Anterior cingulate cortex (tissue), 58 donors: ENCODE data around the gene TYW5.
A peak's percentile ranks its signal among the peaks of the same experiment; 100 is the strongest.
"Not testable (repeated sequence)": the region's sequence is repeated elsewhere in the genome, so short reads cannot be mapped to it uniquely, and the experiment has no call there.

Experiments used
- DNase-seq, 58 donors: peaks; one replicate each; lab custom pipeline; 2025; lab: John Stamatoyannopoulos, UW

TYW5 gene

GRCh38 chr2:199923924-199924323, 31.4 kb downstream of the TYW5 start:
- DNase-seq = no peak

GRCh38 chr2:199922856-199923255, 32.4 kb downstream of the TYW5 start:
- DNase-seq = peak in 7 of 58 donors; percentile 2 to 12 (median 6)

GRCh38 chr2:199916980-199917379, 38.3 kb downstream of the TYW5 start:
- DNase-seq = no peak

DNA sequence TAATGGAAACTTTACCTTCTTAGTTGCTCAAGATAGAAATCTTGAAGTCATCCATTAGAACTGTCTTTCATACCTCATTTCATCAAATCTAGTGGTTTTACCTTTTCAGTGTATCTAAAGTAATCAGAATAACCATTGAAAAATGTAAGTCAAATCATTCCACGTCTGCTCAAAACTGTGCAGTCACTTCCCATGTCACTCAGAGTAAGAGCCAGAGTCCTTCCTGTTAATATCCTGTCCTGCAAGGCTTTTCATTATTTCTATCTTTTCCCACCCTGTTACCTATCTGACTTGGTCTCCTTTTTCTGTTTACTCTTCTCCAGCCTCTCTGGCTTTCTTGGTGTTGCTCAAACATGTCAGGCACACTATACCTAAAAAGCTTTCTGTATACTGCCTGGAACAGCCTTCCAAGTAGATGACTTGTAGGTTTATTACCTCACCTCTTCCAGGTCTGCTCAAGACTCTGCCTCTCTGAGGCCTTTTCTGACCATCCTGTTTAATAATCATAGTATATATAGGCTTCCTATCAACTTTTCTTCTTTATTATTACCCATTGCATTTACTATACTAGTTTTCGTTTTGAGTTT, 40.8 kb downstream of the TYW5 start:
- no peak for DNase-seq

GRCh38 chr2:199912553-199913114, 42.7 kb downstream of the TYW5 start:
- DNase-seq = not testable (repeated sequence)

GRCh38 chr2:199911877-199912161, 43.5 kb downstream of the TYW5 start:
- peak in 3 of 58 donors; percentile 34 to 61 (median 48) for DNase-seq

DNA sequence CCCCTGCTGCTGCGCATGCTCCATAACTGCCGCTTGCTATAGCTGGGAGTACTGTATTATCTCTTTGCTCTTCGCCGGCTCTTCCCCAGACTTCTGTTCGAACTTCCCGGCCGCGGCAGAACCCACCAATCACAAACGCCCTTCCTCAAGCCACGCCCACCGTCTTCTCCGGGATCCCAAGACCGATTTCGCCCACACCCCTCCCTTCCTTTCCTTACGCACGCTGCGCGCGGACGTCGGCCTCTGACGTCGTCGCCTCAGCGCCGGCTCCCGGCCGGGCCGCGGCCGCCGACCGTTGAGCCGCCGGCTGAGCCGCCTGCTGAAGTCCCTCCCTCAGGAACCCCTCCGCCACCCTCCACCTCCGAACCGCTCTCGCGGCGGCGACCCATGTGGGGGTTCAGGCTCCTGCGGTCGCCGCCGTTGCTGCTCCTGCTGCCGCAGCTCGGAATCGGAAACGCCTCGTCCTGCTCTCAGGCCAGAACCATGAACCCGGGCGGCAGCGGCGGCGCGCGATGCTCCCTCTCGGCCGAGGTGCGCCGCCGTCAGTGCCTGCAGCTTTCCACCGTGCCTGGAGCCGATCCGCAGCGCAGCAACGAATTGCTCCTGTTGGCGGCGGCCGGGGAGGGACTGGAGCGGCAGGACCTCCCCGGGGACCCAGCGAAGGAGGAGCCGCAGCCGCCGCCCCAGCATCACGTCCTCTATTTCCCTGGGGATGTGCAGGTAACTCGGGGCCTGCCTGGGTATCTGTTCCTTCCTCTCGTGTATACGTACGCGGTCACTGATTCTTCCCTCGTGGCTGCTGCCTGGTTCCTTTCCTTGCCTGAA, 44.0 kb downstream of the TYW5 start, which contains the start of gene C2orf69:
C2orf69 (plus strand) TSS at position 242 of the 825 bp plus-strand sequence; CDS start at position 388, 146 bp downstream.
- peak; percentile 54 to 98 (median 94) for DNase-seq

GRCh38 chr2:199910338-199911051, 44.8 kb downstream of the TYW5 start:
- no peak for DNase-seq

DNA sequence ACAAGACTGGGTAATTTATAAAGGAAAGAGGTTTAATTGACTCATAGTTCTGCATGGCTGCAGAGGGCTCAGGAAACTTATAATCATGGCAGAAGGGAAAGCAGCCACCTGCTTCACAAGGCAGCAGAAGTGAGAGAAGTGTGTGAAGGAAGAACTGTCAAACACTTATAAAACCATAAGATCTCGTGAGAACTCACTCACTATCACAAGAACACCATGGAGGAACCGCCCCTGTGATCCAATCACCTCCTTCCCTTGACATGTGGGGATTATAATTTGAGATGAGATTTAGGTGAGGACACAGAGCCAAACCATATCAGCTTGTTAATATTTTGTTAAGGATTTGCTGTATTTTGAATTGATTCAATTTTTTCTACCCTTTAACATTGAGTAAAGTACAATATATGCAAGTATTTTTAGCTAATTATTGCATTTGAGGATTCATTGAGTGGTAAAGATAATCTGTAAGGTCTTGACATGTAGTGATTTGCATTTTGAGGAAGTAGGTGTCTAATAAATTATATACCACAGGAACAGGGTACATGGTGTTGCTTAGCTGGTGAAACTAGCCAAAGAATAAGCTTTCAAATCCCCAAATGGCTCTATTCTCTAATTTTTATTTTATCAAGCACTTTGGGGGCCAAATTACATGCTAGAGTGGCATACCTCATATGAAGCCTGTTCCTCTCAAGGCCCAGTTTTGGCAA, 48.1 kb downstream of the TYW5 start:
- DNase-seq = no peak

DNA sequence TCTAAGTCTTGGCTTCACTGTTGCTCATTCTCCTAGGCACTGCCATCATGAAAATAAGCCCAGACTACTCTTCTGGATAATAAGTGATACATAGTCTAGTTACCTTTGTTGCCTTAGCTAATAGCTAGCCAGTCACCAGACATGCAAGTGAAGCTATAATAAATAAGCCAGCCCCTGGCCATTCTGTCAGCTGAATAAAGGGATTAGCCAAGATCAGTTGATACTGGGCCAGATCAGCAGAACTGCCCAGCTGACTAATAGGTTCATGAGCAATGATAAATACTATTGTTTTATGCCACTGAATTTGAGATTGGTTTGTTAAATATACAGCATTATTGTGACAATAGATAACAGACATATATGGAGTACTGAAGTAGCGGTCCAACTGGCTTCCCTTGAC, 52.2 kb downstream of the TYW5 start:
- no peak for DNase-seq

DNA sequence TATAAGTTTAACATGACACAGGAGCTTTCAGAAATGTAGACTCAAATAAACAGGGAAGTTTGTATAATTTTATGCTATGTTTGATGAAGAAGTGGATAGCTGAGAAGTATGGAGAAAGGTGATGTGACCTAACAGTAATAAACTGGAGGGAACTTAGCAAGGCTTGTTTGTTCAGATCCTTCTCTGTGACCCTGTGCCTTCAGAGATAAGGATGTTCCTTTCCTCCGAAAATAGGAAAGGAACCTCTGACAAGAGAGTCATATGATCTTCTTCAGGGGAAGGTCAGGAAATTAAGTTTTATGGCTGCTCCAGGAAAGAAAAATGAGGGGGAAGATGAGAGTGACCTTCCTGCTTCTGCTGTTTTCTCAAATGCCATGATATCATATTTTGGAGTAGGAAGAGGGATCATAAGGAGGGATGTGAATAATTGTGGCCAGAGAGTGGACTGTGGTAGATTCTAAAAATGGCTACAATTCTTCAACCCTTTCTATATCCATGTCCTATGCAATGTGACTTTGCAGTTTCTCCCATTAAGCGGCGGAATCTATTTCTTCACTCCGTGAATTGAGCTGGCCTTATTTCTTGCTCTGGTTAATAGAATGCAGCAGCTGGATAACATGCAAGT, 52.7 kb downstream of the TYW5 start:
- DNase-seq = no peak

DNA sequence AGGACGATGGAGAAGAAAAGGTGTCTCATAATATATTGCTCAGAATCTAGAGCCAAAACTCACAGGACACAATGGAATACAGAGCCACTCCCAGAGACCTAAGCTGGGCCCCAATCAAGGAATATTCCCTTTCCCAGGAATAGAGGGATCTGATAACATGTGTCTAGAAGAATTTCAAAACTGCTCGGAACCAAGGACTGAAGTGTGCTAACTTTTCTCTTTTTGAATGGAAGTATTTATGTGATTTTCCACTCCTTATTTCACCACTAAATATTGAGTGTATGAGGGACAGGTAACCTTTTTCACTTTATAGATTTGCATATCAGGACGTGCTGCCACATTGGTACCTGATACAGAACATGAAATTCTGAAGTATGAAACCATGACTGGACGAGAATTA, 53.3 kb downstream of the TYW5 start:
- DNase-seq = no peak

DNA sequence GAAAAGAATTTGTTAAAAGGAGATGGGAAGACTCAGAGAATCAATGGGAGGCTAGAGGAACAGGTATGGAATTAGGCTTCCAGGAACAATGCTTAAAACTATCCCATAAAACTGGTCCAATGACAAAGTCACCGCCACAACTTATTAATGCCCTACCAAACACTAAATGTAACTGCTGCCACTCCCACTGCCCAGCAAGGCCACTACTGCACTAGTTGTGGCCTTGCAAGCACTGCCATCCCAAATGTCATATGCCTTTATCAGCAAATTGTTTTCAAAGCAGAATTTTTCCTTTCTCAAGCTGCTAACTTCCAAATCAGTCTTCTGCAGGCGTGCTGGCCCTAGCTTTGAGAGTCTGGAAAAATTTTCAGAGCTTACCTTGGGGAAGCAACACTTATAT, 58.7 kb downstream of the TYW5 start:
- no peak for DNase-seq

DNA sequence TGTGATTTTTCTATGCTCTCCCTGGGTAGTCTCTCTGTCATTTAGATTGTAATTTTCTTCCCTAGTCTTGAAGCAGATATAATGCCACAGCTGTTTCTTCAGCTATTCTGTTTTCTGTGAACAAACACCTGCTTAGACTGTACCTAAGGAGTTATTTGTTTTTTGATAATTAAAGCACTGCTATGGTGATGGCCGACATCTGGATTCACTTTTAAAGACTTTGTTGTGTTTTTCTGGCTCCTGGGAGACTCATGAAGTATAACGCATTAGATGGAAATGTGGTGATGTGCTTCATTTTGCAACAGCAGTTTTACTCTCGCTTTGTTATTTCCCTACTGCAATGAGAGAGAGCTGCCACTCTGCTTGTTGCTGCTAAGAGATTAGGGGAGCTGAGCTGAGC, 59.9 kb downstream of the TYW5 start:
- no peak for DNase-seq

DNA sequence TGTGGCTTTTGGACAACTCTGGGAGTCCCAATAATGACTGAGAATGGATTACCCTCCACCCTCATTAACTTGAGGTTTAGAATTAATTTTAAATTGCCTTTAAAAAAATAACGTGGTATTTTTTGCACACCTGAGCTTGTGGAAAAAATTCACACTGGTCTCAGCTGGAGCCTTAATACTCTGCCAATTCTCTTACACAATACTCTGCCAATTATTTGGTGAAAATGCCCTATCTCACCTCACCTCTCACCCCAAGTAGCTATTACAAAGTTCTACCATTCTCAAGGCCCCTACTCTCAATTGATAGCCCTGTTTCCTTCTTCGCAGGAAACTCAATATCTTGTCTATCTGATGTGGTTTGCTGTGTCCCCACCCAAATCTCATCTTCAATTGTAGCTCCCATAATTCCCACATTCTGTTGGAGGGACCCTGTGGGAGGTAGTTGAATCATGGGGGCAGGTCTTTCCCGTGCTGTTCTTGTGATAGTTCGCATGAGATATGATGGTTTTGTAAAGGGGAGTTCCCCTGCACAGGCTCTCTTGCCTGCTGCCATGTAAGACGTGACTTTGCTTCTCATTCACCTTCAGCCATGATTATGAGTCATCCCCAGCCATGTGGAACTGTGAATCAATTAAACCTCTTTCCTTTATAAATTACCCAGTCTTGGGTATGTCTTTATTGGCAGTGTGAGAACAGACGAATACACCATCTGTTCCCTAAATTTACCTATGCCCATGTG, 71.6 kb downstream of the TYW5 start:
- no peak for DNase-seq

- DNase-seq = no peak
Observed at GRCh38 chr2:199882667-199883066, 72.6 kb downstream of the TYW5 start.
